H1 (cell line): Measurements from ENCODE around the gene STPG1. TPM values are rescaled to one million over a fixed set of nuclear protein-coding genes. Genes with fewer than 3 reads are reported as not detected.

Experiments
- CTCF ChIA-PET: fragments of 300-600 bp; sonication (Branson Sonifier 250); formaldehyde crosslinking; loops from one replicate; lab custom pipeline; 2021; ENCODE audit not compliant: partially characterized antibody; lab: Charles Lee
- POLR2A ChIA-PET: fragments of 300-600 bp; sonication (Branson Sonifier 250); formaldehyde crosslinking; loops from one replicate; lab custom pipeline; 2021; ENCODE audit warnings: inconsistent platforms; ENCODE audit not compliant: partially characterized antibody; lab: Charles Lee
- DNase-seq, 2 experiments: peaks; one replicate each; pipeline versions ENCODE4 v3.0.0 to v3.0.0-alpha.2; 2010 to 2022; ENCODE audit warnings: low spot score in 2 of 2, low read depth in 1 of 2, mixed read lengths in 1 of 2
- FAIRE-seq: peaks from 2 replicates; lab custom pipeline; 2011; peaks lifted over from hg19 to GRCh38; lab: Jason Lieb, UNC
- H2AFZ ChIP-seq: 2 replicates; pipeline ENCODE4 v1.8.1; 2012; ENCODE audit warnings: low read length, inconsistent platforms
- H2AK5ac ChIP-seq: 2 replicates; pipeline ENCODE4 v1.6.1; 2013; ENCODE audit warnings: low read depth, low read length
- H2BK120ac ChIP-seq: replicated peaks from 2 replicates; pipeline ENCODE3; 2013; ENCODE audit warnings: low read depth, low read length, inconsistent platforms
- H2BK12ac ChIP-seq: 2 replicates; pipeline ENCODE4 v1.6.1; 2013; ENCODE audit warnings: low read depth, low read length
- H2BK15ac ChIP-seq: 2 replicates; pipeline ENCODE4 v1.6.1; 2013; ENCODE audit warnings: low read length
- H2BK20ac ChIP-seq: 2 replicates; pipeline ENCODE4 v1.6.1; 2013; ENCODE audit warnings: low read length
- H2BK5ac ChIP-seq: 2 replicates; pipeline ENCODE4 v1.6.1; 2013; ENCODE audit warnings: low read depth, low read length
- H3K14ac ChIP-seq: 2 replicates; pipeline ENCODE4 v1.6.1; 2013; ENCODE audit warnings: inconsistent platforms; ENCODE audit not compliant: insufficient read length
- H3K18ac ChIP-seq: 2 replicates; pipeline ENCODE4 v1.6.1; 2013; ENCODE audit warnings: low read length; ENCODE audit errors: extremely low read depth
- H3K23ac ChIP-seq: 2 replicates; pipeline ENCODE4 v1.6.1; 2013; ENCODE audit warnings: inconsistent platforms; ENCODE audit not compliant: insufficient read length
- H3K23me2 ChIP-seq: 2 replicates; pipeline ENCODE4 v1.6.1; 2013; ENCODE audit warnings: low read depth, low read length
- H3K27ac ChIP-seq: 2 replicates; pipeline ENCODE4 v1.6.1; 2011; ENCODE audit warnings: low read depth, low read length, inconsistent platforms
- H3K27me3 ChIP-seq, 4 experiments: replicated peaks in 1 of 4; 1 replicate in 1 of 4; 2 replicates in 3 of 4; pipeline versions ENCODE4 v1.6.1 to v1.8.1; 2011 to 2013; ENCODE audit warnings: low read length in 3 of 4, mild to moderate bottlenecking in 3 of 4, inconsistent platforms in 2 of 4, mixed read lengths in 2 of 4, moderate library complexity in 1 of 4; ENCODE audit not compliant: control insufficient read depth in 3 of 4, insufficient read depth in 3 of 4; ENCODE audit errors: extremely low read depth in 1 of 4
- H3K36me3 ChIP-seq, 4 experiments: 2 replicates each; pipeline versions ENCODE4 v1.6.1 to v1.8.1; 2011 to 2013; ENCODE audit warnings: mild to moderate bottlenecking in 4 of 4, low read length in 3 of 4, moderate library complexity in 2 of 4, control low read depth in 1 of 4, inconsistent platforms in 1 of 4; ENCODE audit not compliant: insufficient read depth in 4 of 4, control insufficient read depth in 2 of 4
- H3K4ac ChIP-seq: replicated peaks from 2 replicates; pipeline ENCODE3; 2013; ENCODE audit warnings: low read length, low read depth, mixed read lengths, inconsistent platforms; ENCODE audit not compliant: insufficient read length
- H3K4me1 ChIP-seq, 4 experiments: replicated peaks in 1 of 4; 1 replicate in 1 of 4; 2 replicates in 3 of 4; pipeline versions ENCODE4 v1.6.1 to v1.8.1; 2011 to 2013; ENCODE audit warnings: low read length in 3 of 4, inconsistent platforms in 2 of 4, mixed read lengths in 1 of 4; ENCODE audit not compliant: insufficient read depth in 4 of 4, control insufficient read depth in 3 of 4
- H3K4me2 ChIP-seq, 2 experiments: 2 replicates each; pipeline versions ENCODE4 v1.6.1 to v1.8.1; 2011 to 2013; ENCODE audit warnings: low read depth in 2 of 2, low read length in 2 of 2, control low read depth in 1 of 2, inconsistent platforms in 1 of 2, mild to moderate bottlenecking in 1 of 2; ENCODE audit not compliant: insufficient read depth in 1 of 2
- H3K4me3 ChIP-seq, 4 experiments: fragments of 200-600, 300-600 bp in 1 of 4; sonication (generic), shearing (Covaris generic), sonication (Bioruptor Twin) in 1 of 4; 2 replicates each; pipeline versions ENCODE4 v1.5.1 to v1.8.1; 2011 to 2016; ENCODE audit warnings: low read length in 4 of 4, low read depth in 3 of 4, control low read depth in 2 of 4, inconsistent platforms in 2 of 4, mild to moderate bottlenecking in 2 of 4, mixed read lengths in 1 of 4, moderate library complexity in 1 of 4; ENCODE audit not compliant: insufficient read depth in 2 of 4; ENCODE audit errors: extremely low read depth in 1 of 4
- H3K56ac ChIP-seq: replicated peaks from 2 replicates; pipeline ENCODE3; 2013; ENCODE audit warnings: low read depth, mild to moderate bottlenecking, mixed read lengths, low read length, inconsistent platforms; ENCODE audit not compliant: insufficient read length
- H3K79me1 ChIP-seq: 2 replicates; pipeline ENCODE4 v1.6.1; 2013; ENCODE audit warnings: low read depth, low read length, control low read depth
- H3K79me2 ChIP-seq, 2 experiments: 2 replicates each; pipeline versions ENCODE4 v1.6.1 to v1.8.1; 2012 to 2013; ENCODE audit warnings: low read length in 2 of 2, mild to moderate bottlenecking in 2 of 2, inconsistent platforms in 1 of 2; ENCODE audit not compliant: insufficient read depth in 2 of 2, control insufficient read depth in 1 of 2
- H3K9ac ChIP-seq, 4 experiments: replicated peaks in 1 of 4; 1 replicate in 1 of 4; 2 replicates in 3 of 4; pipeline versions ENCODE4 v1.6.1 to v1.8.1; 2011 to 2013; ENCODE audit warnings: low read depth in 3 of 4, low read length in 3 of 4, control low read depth in 2 of 4, mild to moderate bottlenecking in 2 of 4, moderate library complexity in 2 of 4, inconsistent platforms in 1 of 4; ENCODE audit errors: extremely low read depth in 1 of 4
- H3K9me3 ChIP-seq, 2 experiments: 2 replicates each; pipeline versions ENCODE4 v1.6.1 to v1.8.1; 2012 to 2013; ENCODE audit warnings: mild to moderate bottlenecking in 2 of 2, moderate library complexity in 2 of 2, control low read depth in 1 of 2, inconsistent platforms in 1 of 2, low read depth in 1 of 2, low read length in 1 of 2, mixed read lengths in 1 of 2; ENCODE audit not compliant: insufficient read depth in 2 of 2
- H4K20me1 ChIP-seq, 2 experiments: replicated peaks in 1 of 2; 2 replicates each; pipeline versions ENCODE3 to v1.8.1; 2011 to 2013; ENCODE audit warnings: inconsistent platforms in 2 of 2, low read length in 2 of 2, mild to moderate bottlenecking in 1 of 2; ENCODE audit not compliant: insufficient read depth in 2 of 2, control insufficient read depth in 1 of 2
- H4K5ac ChIP-seq: 2 replicates; pipeline ENCODE4 v1.6.1; 2013; ENCODE audit warnings: low read length, low read depth, mixed read lengths, inconsistent platforms; ENCODE audit not compliant: insufficient read length
- H4K8ac ChIP-seq: 2 replicates; pipeline ENCODE4 v1.8.0; 2013; ENCODE audit warnings: mild to moderate bottlenecking, moderate library complexity, low read length, inconsistent platforms; ENCODE audit not compliant: insufficient read depth; ENCODE audit errors: extremely low read depth
- H4K91ac ChIP-seq: replicated peaks from 2 replicates; pipeline ENCODE3; 2013; ENCODE audit warnings: low read length, mixed read lengths, inconsistent platforms; ENCODE audit not compliant: insufficient read length
- ATF3 ChIP-seq: IDR thresholded peaks from 2 replicates; pipeline ENCODE4 v1.6.1; 2011; ENCODE audit warnings: low read depth, mild to moderate bottlenecking, low read length; ENCODE audit not compliant: insufficient read depth
- CBX8 ChIP-seq: fragments of 300-800, 300-1000 bp; sonication (generic); IDR thresholded peaks from 2 replicates; pipeline ENCODE4 v1.7.1; 2016; ENCODE audit warnings: low read depth, low read length, borderline replicate concordance
- JUN ChIP-seq: IDR thresholded peaks from 2 replicates; pipeline ENCODE4 v1.6.1; 2011; ENCODE audit warnings: low read depth, mild to moderate bottlenecking, improper control_type of control experiment, low read length
- KDM4A ChIP-seq: IDR thresholded peaks from one replicate; pipeline ENCODE4 v1.7.1; 2012; ENCODE audit warnings: low read depth, mild to moderate bottlenecking, moderate library complexity, low read length, inconsistent platforms; ENCODE audit not compliant: severe bottlenecking
- KDM5A ChIP-seq: fragments of 200-600 bp; IDR thresholded peaks from 2 replicates; pipeline ENCODE4 v1.7.1; 2012; ENCODE audit warnings: mild to moderate bottlenecking, low read length, inconsistent platforms, mixed read lengths
- NANOG ChIP-seq: IDR thresholded peaks from 2 replicates; pipeline ENCODE4 v1.6.1; 2011; ENCODE audit warnings: low read length, low read depth, mild to moderate bottlenecking, inconsistent platforms; ENCODE audit not compliant: insufficient read depth, poor library complexity, severe bottlenecking
- PHF8 ChIP-seq: fragments of 200-600 bp; sonication (generic); conservative IDR thresholded peaks from 2 replicates; pipeline ENCODE4 v1.7.1; 2012; ENCODE audit warnings: low read depth, mild to moderate bottlenecking, inconsistent platforms, low read length, moderate library complexity
- POLR2A ChIP-seq, 2 experiments: IDR thresholded peaks; 1 replicate in 1 of 2; 2 replicates in 1 of 2; pipeline ENCODE4 v1.6.1; 2011; ENCODE audit warnings: low read depth in 2 of 2, low read length in 2 of 2, mild to moderate bottlenecking in 2 of 2; ENCODE audit errors: control extremely low read depth in 1 of 2
- RFX5 ChIP-seq: IDR thresholded peaks from 2 replicates; pipeline ENCODE4 v1.6.1; 2011; ENCODE audit warnings: low read depth, low read length, improper control_type of control experiment, borderline replicate concordance
- SP1 ChIP-seq: IDR thresholded peaks from 2 replicates; pipeline ENCODE4 v1.6.1; 2011; ENCODE audit warnings: low read depth, low read length
- SP4 ChIP-seq: IDR thresholded peaks from 2 replicates; pipeline ENCODE4 v1.6.1; 2012; ENCODE audit warnings: low read length, inconsistent platforms
- ZNF274 ChIP-seq: IDR thresholded peaks from 2 replicates; pipeline ENCODE4 v1.7.0; 2012; ENCODE audit warnings: low read length, borderline replicate concordance; ENCODE audit errors: extremely low read depth
- WGBS, 2 experiments: shearing (Covaris generic) in 1 of 2; methylation state at CpG; one replicate each; pipeline versions ENCODE4 v1.1.6 to v1.1.7; 2013 to 2015; ENCODE audit warnings: low lambda C conversion rate in 2 of 2, mixed read lengths in 2 of 2, inconsistent platforms in 1 of 2, low coverage in 1 of 2, missing lambda C conversion rate in 1 of 2; ENCODE audit not compliant: insufficient replicate concordance in 2 of 2, insufficient coverage in 1 of 2, insufficient read length in 1 of 2; ENCODE audit errors: extremely low coverage in 1 of 2, missing lambda C conversion rate in 1 of 2; 5-methylcytosine and 5-hydroxymethylcytosine counted together
- polyA plus RNA-seq, 7 experiments: library from polyadenylated mRNA; depleted of rRNA in 3 of 7; stranded (reverse) in 5 of 7; unstranded in 2 of 7; fragments of >200 nt in 5 of 7; fragments of 200-250 nt in 2 of 7; gene quantifications; 1 replicate in 5 of 7; 2 replicates in 1 of 7; 4 replicates in 1 of 7; pipeline versions ENCODE4 v1.2.1 to v1.2.3, GENCODE V29; 2011 to 2013; ENCODE audit warnings: missing spikeins in 2 of 7, mixed read lengths in 2 of 7
- total RNA-seq: library from RNA; stranded (reverse); fragmentation: NEBNext Ultra II Directional; extraction: Animal tissue kit (Norgen Biotek cat#: 25700); gene quantifications from 2 replicates; pipeline ENCODE4 v1.2.1, GENCODE V29; 2021
- TF ChIP-seq, protein P1 (sequence below): IDR thresholded peaks from 2 replicates; pipeline ENCODE4 v1.6.1; 2012; ENCODE audit warnings: inconsistent platforms

Gene STPG1
- total and polyA plus RNA-seq, 2 of the 8 experiments (the other 6 are each of a cell fraction or from before 2014, with no cell fraction given): 10.3 to 11.2 TPM

GRCh38 chr1:24348196-24348595 is 65.4 kb downstream of the STPG1 start:
- no peak overlapping the region for H3K4ac ChIP-seq
- 92% methylated on average over 10 of the region's 10 CpGs; no CpG with 5 or more reads in 1 of the 2 experiments for WGBS, 2 experiments
- no peak for FAIRE-seq
- H3K23ac ChIP-seq: no peak overlapping the region
- no peaks in the 10 kb centered on the region; a peak in 1 of 8 replicates for H3K36me3 ChIP-seq
- no peak overlapping the region for H3K56ac ChIP-seq
- 0 out of 2 replicates have a peak, but pooled peaks cover under 1% of the 10 kb centered on the region for H3K23me2 ChIP-seq
- H3K4me3 ChIP-seq: no peak overlapping the region
- H3K27me3 ChIP-seq: 0 out of 7 replicates have a peak, but pooled peaks cover 0 to 2% (median 0%) of the 10 kb centered on the region in 4 experiments
- ChIA-PET CTCF (interaction anchor here (0.6 to 4.0 kb wide), 6 partner anchors 14 to 291 kb away, joined by 3 to 27 read pairs (median 3); no protein-coding TSS in a partner anchor), POLR2A (interaction anchor here (1.5 kb wide), 1 partner anchor 11 kb away, joined by 3 read pairs; no protein-coding TSS in a partner anchor)
- no peak overlapping the region for H3K9ac ChIP-seq
- H2BK5ac ChIP-seq: no peak overlapping the region
- no peak overlapping the region for H2BK12ac ChIP-seq
- H2BK120ac ChIP-seq: no peak overlapping the region
- H2BK20ac ChIP-seq: no peak overlapping the region
- H3K14ac ChIP-seq: no peak overlapping the region
- no peak overlapping the region for H2AK5ac ChIP-seq
- no peak overlapping the region for H3K27ac ChIP-seq
- peak overlapping the region; percentile 76; the same call in 1 of the 2 replicates for H4K8ac ChIP-seq
- H4K20me1 ChIP-seq: no peaks in the 10 kb centered on the region
- no peak overlapping the region for H2AFZ ChIP-seq
- no peaks in the 10 kb centered on the region; a peak in 1 of 7 replicates for H3K4me1 ChIP-seq
- H3K79me2 ChIP-seq: no peaks in the 10 kb centered on the region
- H4K5ac ChIP-seq: no peak overlapping the region
- H3K4me2 ChIP-seq: no peak overlapping the region
- no peak overlapping the region for H4K91ac ChIP-seq
- no peak for DNase-seq
- H3K9me3 ChIP-seq: no peaks in the 10 kb centered on the region
- H3K18ac ChIP-seq: no peak overlapping the region
- no peaks in the 10 kb centered on the region for H3K79me1 ChIP-seq
- H2BK15ac ChIP-seq: no peak overlapping the region
- no peak for TF ChIP-seq JUN
- TF ChIP-seq, protein P1, sequence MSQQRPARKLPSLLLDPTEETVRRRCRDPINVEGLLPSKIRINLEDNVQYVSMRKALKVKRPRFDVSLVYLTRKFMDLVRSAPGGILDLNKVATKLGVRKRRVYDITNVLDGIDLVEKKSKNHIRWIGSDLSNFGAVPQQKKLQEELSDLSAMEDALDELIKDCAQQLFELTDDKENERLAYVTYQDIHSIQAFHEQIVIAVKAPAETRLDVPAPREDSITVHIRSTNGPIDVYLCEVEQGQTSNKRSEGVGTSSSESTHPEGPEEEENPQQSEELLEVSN: no peak
- TF ChIP-seq SP1: no peak
- TF ChIP-seq ATF3: no peak
- no peak for TF ChIP-seq PHF8
- TF ChIP-seq POLR2A (IDR thresholded peaks at IDR 0.05; ENCODE audit: control extremely low read depth in 1 of 2, low read depth in 2 of 2, low read length in 2 of 2): no peak
- no peak for TF ChIP-seq ZNF274
- no peak for TF ChIP-seq CBX8
- TF ChIP-seq SP4: no peak
- TF ChIP-seq KDM5A: no peak
- no peak for TF ChIP-seq KDM4A
- no peak for TF ChIP-seq RFX5
- no peak for TF ChIP-seq NANOG
